Mesothelial cell of epicardium (in vitro differentiated cells): ENCODE results near the gene AOPEP. TPM values are rescaled to one million over a fixed set of nuclear protein-coding genes. Genes with fewer than 3 reads are reported as not detected.
A peak's percentile ranks its signal among the peaks of the same experiment; 100 is the strongest.

Source experiments
- DNase-seq, 2 experiments: peaks; one replicate each; pipeline ENCODE4 v3.0.0; 2021; ENCODE audit warnings: low spot score in 2 of 2; ENCODE audit not compliant: unreplicated experiment in 2 of 2
- H3K27ac Mint-ChIP-seq: 2 replicates; pipeline ENCODE4 v1.8.0; 2021; ENCODE audit warnings: mixed read lengths
- H3K27me3 Mint-ChIP-seq: 2 replicates; pipeline ENCODE4 v1.8.0; 2021; ENCODE audit warnings: low read depth, mixed read lengths
- H3K36me3 Mint-ChIP-seq: 2 replicates; pipeline ENCODE4 v1.8.0; 2021; ENCODE audit warnings: mixed read lengths
- H3K4me1 Mint-ChIP-seq: 2 replicates; pipeline ENCODE4 v1.8.0; 2021; ENCODE audit warnings: mixed read lengths
- H3K4me3 Mint-ChIP-seq: 2 replicates; pipeline ENCODE4 v1.8.0; 2021; ENCODE audit warnings: mild to moderate bottlenecking, moderate library complexity, mixed read lengths
- H3K9me3 Mint-ChIP-seq: 2 replicates; pipeline ENCODE4 v1.8.0; 2021; ENCODE audit warnings: mixed read lengths
- CTCF ChIP-seq: fragments of 200-600 bp; sonication (generic); IDR thresholded peaks from one replicate; pipeline ENCODE4 v1.5.0; 2021; ENCODE audit warnings: antibody characterized with exemption; ENCODE audit not compliant: unreplicated experiment
- total RNA-seq: library from RNA; stranded (reverse); gene quantifications from 3 replicates; pipeline ENCODE4 v1.2.1, GENCODE V29; 2021

Gene AOPEP
- total RNA-seq, 1 donor from 2014 or later, result 63.0 TPM

GRCh38 chr9:94817291-94818177, 91.0 kb downstream of the AOPEP start:
- H3K36me3 Mint-ChIP-seq, result peaks cover 3% of the 10 kb centered on the region

GRCh38 chr9:94818178-94818541, 91.7 kb downstream of the AOPEP start:
- H3K27ac Mint-ChIP-seq, result peak overlapping the region; percentile 98
- no peak for TF ChIP-seq CTCF

More at GRCh38 chr9:94817291-94818177, 91.0 kb downstream of the AOPEP start:
- no peak for TF ChIP-seq CTCF
- H3K27me3 Mint-ChIP-seq, result no peaks in the 10 kb centered on the region
- no peaks in the 10 kb centered on the region for H3K9me3 Mint-ChIP-seq
- H3K4me1 Mint-ChIP-seq, result peaks cover 40% of the 10 kb centered on the region
- no peak overlapping the region for H3K4me3 Mint-ChIP-seq
- peak overlapping the region; percentile 98 for H3K27ac Mint-ChIP-seq
- DNase-seq, result no peak

GRCh38 chr9:94819161-94819687, 92.7 kb downstream of the AOPEP start:
- no peak for TF ChIP-seq CTCF

More at GRCh38 chr9:94818178-94818541, 91.7 kb downstream of the AOPEP start:
- peaks cover 33% of the 10 kb centered on the region for H3K4me1 Mint-ChIP-seq
- peaks cover 3% of the 10 kb centered on the region for H3K36me3 Mint-ChIP-seq
- H3K9me3 Mint-ChIP-seq, result no peaks in the 10 kb centered on the region
- DNase-seq, result no peak
- no peaks in the 10 kb centered on the region for H3K27me3 Mint-ChIP-seq
- no peak overlapping the region for H3K4me3 Mint-ChIP-seq

GRCh38 chr9:94821098-94821887, 94.8 kb downstream of the AOPEP start:
- H3K4me3 Mint-ChIP-seq, result no peak overlapping the region
- H3K9me3 Mint-ChIP-seq, result no peaks in the 10 kb centered on the region
- no peak for TF ChIP-seq CTCF
- H3K36me3 Mint-ChIP-seq, result peaks cover 3% of the 10 kb centered on the region
- no peak for DNase-seq
- H3K4me1 Mint-ChIP-seq, result peaks cover 48% of the 10 kb centered on the region
- H3K27ac Mint-ChIP-seq, result peak overlapping the region; percentile 47
- no peaks in the 10 kb centered on the region for H3K27me3 Mint-ChIP-seq

More at GRCh38 chr9:94819161-94819687, 92.7 kb downstream of the AOPEP start:
- peak overlapping the region; percentile 14 for H3K4me3 Mint-ChIP-seq
- peaks cover 6% of the 10 kb centered on the region for H3K36me3 Mint-ChIP-seq
- H3K27ac Mint-ChIP-seq, result peak overlapping the region; percentile 98
- H3K4me1 Mint-ChIP-seq, result peaks cover 30% of the 10 kb centered on the region
- DNase-seq, result no peak
- no peaks in the 10 kb centered on the region for H3K9me3 Mint-ChIP-seq
- H3K27me3 Mint-ChIP-seq, result no peaks in the 10 kb centered on the region

- Mint-ChIP-seq H3K9me3 (no peaks in the 10 kb centered on the region), H3K4me3 (no peak overlapping the region), H3K4me1 (peaks cover 54% of the 10 kb centered on the region), H3K27ac (peak overlapping the region; percentile 47), H3K27me3 (no peaks in the 10 kb centered on the region), H3K36me3 (peaks cover 7% of the 10 kb centered on the region)
- DNase-seq, result no peak
- TF ChIP-seq CTCF, result no peak
These were observed 95.8 kb downstream of the AOPEP start for GRCh38 chr9:94822273-94822672.
